ENCODE results near the gene SDR42E2. TPM values are rescaled to one million over a fixed set of nuclear protein-coding genes. Genes with fewer than 3 reads are reported as not detected.
"Not testable (repeated sequence)": the region's sequence is repeated elsewhere in the genome, so short reads cannot be mapped to it uniquely, and the experiment has no call there.

The SDR42E2 gene
- total RNA-seq, 2 donors from 2014 or later, result not detected

- intact Hi-C loops (cut with DNase I), result loop anchor here in 1 of 2 donors (1.0 kb wide), 1 partner anchor 92 kb away; the partner anchor contains the start of gene POLR3E
- DNase-seq, result no peak
- no peak for ATAC-seq
Measured at GRCh38 chr16:22205577-22206012, 43.3 kb downstream of the SDR42E2 start.

GRCh38 chr16:22206013-22206841 is 43.9 kb downstream of the SDR42E2 start, which contains the start of gene EEF2K:
TSS of gene EEF2K (plus strand) at chr16:22206278. CDS start at chr16:22225730, 19,452 bp downstream.
- ATAC-seq, result peak; percentile 93 to 94
- intact Hi-C loops (cut with DNase I), result loop anchor here in 1 of 2 donors (1.0 kb wide), 1 partner anchor 91 kb away; the partner anchor contains the start of gene POLR3E
- peak; percentile 93 for DNase-seq

- ATAC-seq, result peak; percentile 77
- DNase-seq, result peak; percentile 90
- intact Hi-C loops (cut with DNase I), result loop anchor here in 1 of 2 donors (1.0 kb wide), 1 partner anchor 90 kb away; the partner anchor contains the start of gene POLR3E
Measured at GRCh38 chr16:22206842-22207714, 44.8 kb downstream of the SDR42E2 start.

- DNase-seq, result no peak
- intact Hi-C loops (cut with DNase I), result no loop called here
- ATAC-seq, result no peak
Measured at GRCh38 chr16:22207715-22208360, 45.5 kb downstream of the SDR42E2 start.

- intact Hi-C loops (cut with DNase I), result no loop called here
- ATAC-seq (no peak), DNase-seq (no peak)
Measured at GRCh38 chr16:22210285-22210684, 48.0 kb downstream of the SDR42E2 start.

- DNase-seq, result no peak
- no peak for ATAC-seq
- intact Hi-C loops (cut with DNase I), result no loop called here
Measured at GRCh38 chr16:22210854-22211253, 48.5 kb downstream of the SDR42E2 start.

GRCh38 chr16:22213236-22213635 is 50.9 kb downstream of the SDR42E2 start:
- no peak for ATAC-seq
- DNase-seq, result no peak
- intact Hi-C loops (cut with DNase I), result no loop called here

GRCh38 chr16:22213801-22214200 is 51.5 kb downstream of the SDR42E2 start:
- intact Hi-C loops (cut with DNase I), result no loop called here
- DNase-seq (no peak), ATAC-seq (no peak)

GRCh38 chr16:22214402-22214801 is 52.1 kb downstream of the SDR42E2 start:
- DNase-seq, result no peak
- ATAC-seq, result no peak
- intact Hi-C loops (cut with DNase I), result no loop called here

GRCh38 chr16:22214889-22215288 is 52.6 kb downstream of the SDR42E2 start:
- ATAC-seq, result no peak
- intact Hi-C loops (cut with DNase I), result no loop called here
- DNase-seq, result no peak

- DNase-seq, result no peak
- intact Hi-C loops (cut with DNase I), result no loop called here
- peak in 1 of 2 donors; percentile 19 for ATAC-seq
Measured at GRCh38 chr16:22216191-22216831, 54.0 kb downstream of the SDR42E2 start.

GRCh38 chr16:22216832-22217225 is 54.5 kb downstream of the SDR42E2 start:
- intact Hi-C loops (cut with DNase I); DNase-seq; ATAC-seq: not testable (repeated sequence)

GRCh38 chr16:22217890-22218730 is 55.8 kb downstream of the SDR42E2 start:
- intact Hi-C loops (cut with DNase I), result no loop called here
- DNase-seq (no peak), ATAC-seq (no peak)

- intact Hi-C loops (cut with DNase I), result no loop called here
- DNase-seq, result no peak
- no peak for ATAC-seq
Measured at GRCh38 chr16:22219389-22220068, 57.2 kb downstream of the SDR42E2 start.

- intact Hi-C loops (cut with DNase I), result no loop called here
- ATAC-seq, result peak; percentile 84 to 89
Measured at GRCh38 chr16:22220069-22220440, 57.7 kb downstream of the SDR42E2 start.

GRCh38 chr16:22220714-22221113 is 58.4 kb downstream of the SDR42E2 start:
- intact Hi-C loops (cut with DNase I), result no loop called here
- ATAC-seq (peak; percentile 77 to 85), DNase-seq (peak; percentile 49)

More at GRCh38 chr16:22220069-22220440, 57.7 kb downstream of the SDR42E2 start:
- peak; percentile 73 for DNase-seq

- intact Hi-C loops (cut with DNase I), result no loop called here
- no peak for ATAC-seq
- DNase-seq, result no peak
Measured at GRCh38 chr16:22222006-22222405, 59.7 kb downstream of the SDR42E2 start.

Measured in left cardiac atrium (tissue), 4 donors.